IMR-90 (cell line): ENCODE results near the gene SAG. TPM values are rescaled to one million over a fixed set of nuclear protein-coding genes. Genes with fewer than 3 reads are reported as not detected.
A peak's percentile ranks its signal among the peaks of the same experiment; 100 is the strongest.

Experiments used
- ATAC-seq: fragments of 200-7000 bp; cut with Tn5 transposase; 2 replicates; pipeline ENCODE4 v1.9.1; 2020; ENCODE audit warnings: low read depth, mild to moderate bottlenecking, moderate library complexity
- BruUV-seq: library from RNA; stranded (reverse); fragments of 400-500 nt; replicated peaks from 2 replicates; lab custom pipeline; 2021; lab: Mats Ljungman, UMichigan
- CTCF ChIA-PET: fragments of 300-600 bp; formaldehyde crosslinking; extraction: SDS; loops from one replicate; lab custom pipeline; 2021; ENCODE audit warnings: antibody characterized with exemption; lab: Yijun Ruan, JAX
- POLR2A ChIA-PET: fragments of 300-600 bp; sonication (Branson Sonifier 250); formaldehyde crosslinking; loops from one replicate; lab custom pipeline; 2022; ENCODE audit warnings: antibody characterized with exemption; ENCODE audit not compliant: unreplicated experiment; lab: Charles Lee
- DNase-seq: peaks from one replicate; pipeline ENCODE4 v3.0.0; 2013
- H2AFZ ChIP-seq: replicated peaks from 2 replicates; pipeline ENCODE3; 2013; ENCODE audit warnings: low read length, mild to moderate bottlenecking; ENCODE audit not compliant: poor library complexity
- H2AK5ac ChIP-seq: 2 replicates; pipeline ENCODE4 v1.6.1; 2013; ENCODE audit warnings: low read depth, low read length, inconsistent platforms
- H2AK9ac ChIP-seq: replicated peaks from 2 replicates; pipeline ENCODE3; 2013; ENCODE audit warnings: mild to moderate bottlenecking, low read depth, low read length, moderate library complexity; ENCODE audit not compliant: poor library complexity
- H2BK120ac ChIP-seq: 2 replicates; pipeline ENCODE4 v1.6.1; 2013; ENCODE audit warnings: low read depth, low read length, inconsistent platforms
- H2BK15ac ChIP-seq: 3 replicates; pipeline ENCODE4 v1.6.1; 2013; ENCODE audit warnings: low read depth, low read length, inconsistent platforms
- H2BK20ac ChIP-seq: 2 replicates; pipeline ENCODE4 v1.6.1; 2013; ENCODE audit warnings: low read depth, mild to moderate bottlenecking, inconsistent platforms, low read length, moderate library complexity
- H2BK5ac ChIP-seq: 2 replicates; pipeline ENCODE4 v1.6.1; 2013; ENCODE audit warnings: mild to moderate bottlenecking, low read depth, low read length, inconsistent platforms; ENCODE audit not compliant: poor library complexity, severe bottlenecking
- H3K14ac ChIP-seq: replicated peaks from 2 replicates; pipeline ENCODE4 v1.6.1; 2013; ENCODE audit warnings: low read depth, low read length, inconsistent platforms
- H3K18ac ChIP-seq: 2 replicates; pipeline ENCODE4 v1.6.1; 2013; ENCODE audit warnings: low read depth, low read length, control low read depth
- H3K23ac ChIP-seq: 2 replicates; pipeline ENCODE4 v1.6.1; 2013; ENCODE audit warnings: low read depth, low read length, inconsistent platforms
- H3K27ac ChIP-seq: 2 replicates; pipeline ENCODE4 v1.5.1; 2013; ENCODE audit warnings: mild to moderate bottlenecking, control low read depth, low read length; ENCODE audit not compliant: insufficient read depth
- H3K27me3 ChIP-seq: 2 replicates; pipeline ENCODE4 v1.6.1; 2013; ENCODE audit warnings: low read length; ENCODE audit not compliant: control insufficient read depth, insufficient read depth
- H3K36me3 ChIP-seq: 2 replicates; pipeline ENCODE4 v1.6.1; 2013; ENCODE audit warnings: low read length, mixed read lengths; ENCODE audit not compliant: control insufficient read depth, insufficient read depth
- H3K4ac ChIP-seq: 2 replicates; pipeline ENCODE4 v1.6.1; 2013; ENCODE audit warnings: low read depth, low read length, inconsistent platforms
- H3K4me1 ChIP-seq: 2 replicates; pipeline ENCODE4 v1.6.1; 2013; ENCODE audit warnings: low read length, mixed read lengths; ENCODE audit not compliant: control insufficient read depth, insufficient read depth
- H3K4me2 ChIP-seq: 2 replicates; pipeline ENCODE4 v1.6.1; 2013; ENCODE audit warnings: low read depth, mild to moderate bottlenecking, control low read depth, low read length, moderate library complexity
- H3K4me3 ChIP-seq: 2 replicates; pipeline ENCODE4 v1.5.1; 2013; ENCODE audit warnings: low read depth, mild to moderate bottlenecking, control low read depth, low read length, moderate library complexity; ENCODE audit not compliant: insufficient read depth
- H3K56ac ChIP-seq: 2 replicates; pipeline ENCODE4 v1.6.1; 2013; ENCODE audit warnings: low read length, inconsistent platforms; ENCODE audit not compliant: insufficient read depth; ENCODE audit errors: extremely low read depth
- H3K79me1 ChIP-seq, 2 experiments: 2 replicates each; pipeline ENCODE4 v1.6.1; 2013; ENCODE audit warnings: low read length in 2 of 2, inconsistent platforms in 1 of 2, low read depth in 1 of 2
- H3K9ac ChIP-seq: 2 replicates; pipeline ENCODE4 v1.6.1; 2013; ENCODE audit warnings: low read depth, low read length, control low read depth
- H3K9me1 ChIP-seq: 2 replicates; pipeline ENCODE4 v1.6.1; 2013; ENCODE audit warnings: low read length, inconsistent platforms; ENCODE audit not compliant: insufficient read depth
- H3K9me3 ChIP-seq: 2 replicates; pipeline ENCODE4 v1.6.1; 2013; ENCODE audit warnings: low read length; ENCODE audit not compliant: control insufficient read depth, insufficient read depth
- H4K20me1 ChIP-seq: 2 replicates; pipeline ENCODE4 v1.6.1; 2013; ENCODE audit warnings: low read length, inconsistent platforms; ENCODE audit not compliant: insufficient read depth
- H4K5ac ChIP-seq: 2 replicates; pipeline ENCODE4 v1.6.1; 2013; ENCODE audit warnings: mild to moderate bottlenecking, low read depth, low read length, control low read depth
- H4K8ac ChIP-seq, 2 experiments: 2 replicates each; pipeline ENCODE4 v1.6.1; 2013; ENCODE audit warnings: low read depth in 2 of 2, low read length in 2 of 2, control low read depth in 1 of 2, inconsistent platforms in 1 of 2
- H4K91ac ChIP-seq: 2 replicates; pipeline ENCODE4 v1.6.1; 2013; ENCODE audit warnings: low read depth, low read length, inconsistent platforms; ENCODE audit not compliant: insufficient read depth
- BHLHE40 ChIP-seq: fragments of 150-350 bp; IDR thresholded peaks from 2 replicates; pipeline ENCODE4 v1.6.1; 2016; ENCODE audit warnings: mild to moderate bottlenecking, low read depth, low read length
- MAFK ChIP-seq: IDR thresholded peaks from 2 replicates; pipeline ENCODE4 v1.6.1; 2012; ENCODE audit warnings: low read depth, low read length, improper control_type of control experiment
- MAZ ChIP-seq: IDR thresholded peaks from 2 replicates; pipeline ENCODE4 v1.6.1; 2012; ENCODE audit warnings: low read depth, mild to moderate bottlenecking, low read length, improper control_type of control experiment, moderate library complexity, borderline replicate concordance
- MXI1 ChIP-seq: IDR thresholded peaks from 2 replicates; pipeline ENCODE4 v1.6.1; 2012; ENCODE audit warnings: low read depth, mild to moderate bottlenecking, low read length, moderate library complexity, borderline replicate concordance
- NFE2L2 ChIP-seq: fragments of 150-350 bp; IDR thresholded peaks from 2 replicates; pipeline ENCODE4 v1.6.1; 2016; ENCODE audit warnings: low read depth, mild to moderate bottlenecking, low read length
- POLR2A ChIP-seq: IDR thresholded peaks from 2 replicates; pipeline ENCODE4 v1.6.1; 2012; ENCODE audit warnings: mild to moderate bottlenecking, low read depth, low read length
- RCOR1 ChIP-seq: IDR thresholded peaks from 2 replicates; pipeline ENCODE4 v1.6.1; 2012; ENCODE audit warnings: mild to moderate bottlenecking, low read length, improper control_type of control experiment; ENCODE audit not compliant: insufficient replicate concordance
- RFX5 ChIP-seq: IDR thresholded peaks from 2 replicates; pipeline ENCODE4 v1.8.0; 2012; ENCODE audit warnings: low read depth, mild to moderate bottlenecking, low read length, moderate library complexity
- WGBS, 2 experiments: methylation state at CpG; one replicate each; pipeline versions ENCODE4 v1.1.5 to v1.1.7; 2013; ENCODE audit warnings: missing lambda C conversion rate in 2 of 2; ENCODE audit not compliant: insufficient read length in 1 of 2; ENCODE audit errors: extremely low coverage in 2 of 2; 5-methylcytosine and 5-hydroxymethylcytosine counted together
- dilution Hi-C: fragments of 300-500 bp; cut with HindIII; formaldehyde crosslinking; loops from one replicate; pipeline ENCODE4 v1.14.3; 2018; ENCODE audit warnings: low sequenced_read_pairs; ENCODE audit not compliant: unreplicated experiment
- in situ Hi-C: fragments of 300-500 bp; cut with MboI; formaldehyde crosslinking; loops from 3 replicates; pipeline ENCODE4 v1.14.3; 2019; ENCODE audit warnings: low sequenced_read_pairs, inconsistent platforms, mixed read lengths
- intact Hi-C: fragments of 100-400 bp; cut with micrococcal nuclease; formaldehyde crosslinking; loops from 2 replicates; pipeline ENCODE4 v1.10.0; 2022
- polyA plus RNA-seq, 3 experiments: library from polyadenylated mRNA; depleted of rRNA; stranded (reverse); fragments of >200 nt; gene quantifications; 2 replicates each; pipeline ENCODE4 v1.2.3, GENCODE V29; 2012; ENCODE audit warnings: low replicate concordance in 1 of 3
- total RNA-seq: library from RNA; depleted of rRNA; stranded (reverse); fragments of >200 nt; gene quantifications from 2 replicates; pipeline ENCODE4 v1.2.3, GENCODE V29; 2012

The SAG gene
- total and polyA plus RNA-seq, 2 of the 4 experiments (the other 2 are of a cell fraction) = not detected

DNA sequence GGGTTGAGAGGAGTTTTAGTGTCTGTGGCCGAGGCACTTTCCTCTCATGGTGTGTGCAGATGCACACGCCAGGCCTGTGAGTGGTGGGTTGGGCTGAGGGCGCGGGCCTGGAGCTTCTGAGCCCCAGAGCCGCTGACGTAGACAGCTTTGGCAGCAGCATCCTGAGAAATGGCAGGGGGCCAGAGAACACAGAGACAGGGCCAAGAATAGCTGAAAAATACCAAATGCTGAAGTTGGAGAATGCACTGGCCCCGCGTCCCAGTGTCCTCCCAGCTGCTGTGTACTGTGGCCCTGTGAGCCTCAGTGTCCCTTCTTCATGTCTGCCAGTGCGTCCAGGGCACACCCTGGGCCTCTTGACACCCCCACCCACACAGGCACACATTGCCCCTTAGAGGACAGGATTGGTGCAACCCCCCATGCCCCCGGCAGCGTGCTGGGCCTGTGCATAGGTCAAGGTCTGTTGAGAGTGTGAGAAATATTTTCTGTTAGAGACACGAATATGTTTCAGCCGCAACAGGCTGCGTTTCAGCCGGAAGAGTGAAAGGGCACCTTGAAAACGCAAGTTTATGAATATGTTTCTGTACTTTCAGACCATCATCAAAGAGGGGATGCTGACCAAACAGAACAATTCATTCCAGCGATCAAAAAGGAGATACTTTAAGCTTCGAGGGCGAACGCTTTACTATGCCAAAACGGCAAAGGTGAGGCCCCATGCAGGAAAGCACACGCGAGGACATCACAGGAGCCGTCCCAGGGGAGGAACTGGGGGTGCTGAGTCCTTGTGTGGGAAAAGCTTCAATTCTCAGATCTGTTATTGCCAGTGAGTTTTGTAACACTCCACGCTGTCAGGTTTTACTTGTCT is 80.3 kb downstream of the SAG start:
- ChIA-PET CTCF (interaction anchor here (0.7 to 0.9 kb wide), 2 partner anchors 12 to 547 kb away, joined by 4 read pairs; no protein-coding TSS in a partner anchor), POLR2A (no interaction called here)
- Histone ChIP-seq H2BK5ac (peak overlapping the region; percentile 65), H3K27me3 (no peaks in the 10 kb centered on the region), H3K4me1 (peaks cover 24% of the 10 kb centered on the region), H3K18ac (peak overlapping the region; percentile 46), H2AK9ac (peak overlapping the region; percentile 47), H3K4ac (peak overlapping the region; percentile 43), H3K36me3 (0 out of 2 replicates have a peak, but pooled peaks cover 2% of the 10 kb centered on the region), H3K14ac (peak overlapping the region; percentile 39), H4K5ac (peak overlapping the region; percentile 80), H2AK5ac (peak overlapping the region; percentile 39), H3K27ac (peak overlapping the region; percentile 85), H2BK20ac (peak overlapping the region; percentile 6; the same call in 1 of the 2 replicates), H3K9me3 (no peaks in the 10 kb centered on the region), H3K23ac (peak overlapping the region; percentile 46), H4K20me1 (peaks cover 8% of the 10 kb centered on the region; the same call in 1 of the 2 replicates), H2BK120ac (peak overlapping the region; percentile 35; the same call in 1 of the 2 replicates), H2BK15ac (peak overlapping the region; percentile 2; the same call in 1 of the 3 replicates), H3K56ac (0 out of 2 replicates have a peak overlapping the region, but pooled peaks have one; percentile 1), H3K4me3 (0 out of 2 replicates have a peak overlapping the region, but pooled peaks have one; percentile 2), H3K9me1 (peaks cover 9% of the 10 kb centered on the region), H3K79me1 (peaks cover 22 to 50% of the 10 kb centered on the region in 2 experiments), H3K4me2 (peak overlapping the region; percentile 90), H3K9ac (peak overlapping the region; percentile 17), H4K8ac (peak overlapping the region; percentile 26 to 76; a peak in 3 of 4 replicates), H4K91ac (peak overlapping the region; percentile 50), H2AFZ (peak overlapping the region; percentile 87)
- intact Hi-C loops = loop anchor here (2.0 kb wide), 1 partner anchor 33 kb away; the partner anchor contains the start of gene DGKD
- no TSS peak for BruUV-seq
- peak; percentile 91 for ATAC-seq
- no peak for TF ChIP-seq NFE2L2
- no peak for TF ChIP-seq RFX5
- 0 out of 2 replicates have a peak, but pooled peaks have one; percentile 37 for TF ChIP-seq POLR2A
- no peak for TF ChIP-seq BHLHE40
- no peak for TF ChIP-seq RCOR1
- 0 out of 2 replicates have a peak, but pooled peaks have one; percentile 28 for TF ChIP-seq MAFK
- 0 out of 2 replicates have a peak, but pooled peaks have one; percentile 43 for TF ChIP-seq MXI1
- peak; percentile 54; the same call in 1 of the 2 replicates for TF ChIP-seq MAZ
- dilution Hi-C loops = no loop called here
- DNase-seq = peak; percentile 96
- 22% methylated on average over 10 of the region's 25 CpGs; no CpG with 5 or more reads in 1 of the 2 experiments for WGBS, 2 experiments
- in situ Hi-C loops = no loop called here
